WTC11 (cell line): ENCODE results near the gene CMKLR1.

ENCODE experiments used
- ATF6 ChIP-seq: sonication (generic); formaldehyde crosslinking; IDR thresholded peaks from 2 replicates; pipeline ENCODE4 v1.8.1; 2023; ENCODE audit warnings: mild to moderate bottlenecking, missing genetic modification reagents
- CTCF ChIP-seq: fragments of 200-600 bp; IDR thresholded peaks from 2 replicates; pipeline ENCODE4 v1.8.0; 2022; ENCODE audit warnings: antibody characterized with exemption
- E2F1 ChIP-seq: sonication (generic); formaldehyde crosslinking; IDR thresholded peaks from 2 replicates; pipeline ENCODE4 v1.8.0; 2022; ENCODE audit warnings: mild to moderate bottlenecking, missing genetic modification reagents
- NR1H2 ChIP-seq: sonication (generic); formaldehyde crosslinking; IDR thresholded peaks from 2 replicates; pipeline ENCODE4 v1.9.0; 2021; ENCODE audit warnings: mild to moderate bottlenecking, moderate library complexity, missing genetic modification reagents
- PRRX2 ChIP-seq: fragments of 250-450 bp; sonication (Bioruptor Pico); IDR thresholded peaks from 2 replicates; pipeline ENCODE4 v1.8.0; 2021; ENCODE audit warnings: mild to moderate bottlenecking
- RELA ChIP-seq: sonication (generic); formaldehyde crosslinking; IDR thresholded peaks from 2 replicates; pipeline ENCODE4 v1.8.1; 2022; ENCODE audit warnings: missing genetic modification reagents, mild to moderate bottlenecking, borderline replicate concordance
- ZMAT4 ChIP-seq: fragments of 250-450 bp; sonication (Bioruptor Pico); IDR thresholded peaks from 2 replicates; pipeline ENCODE4 v1.9.0; 2021; ENCODE audit warnings: mild to moderate bottlenecking
- ZNF281 ChIP-seq: sonication (generic); formaldehyde crosslinking; IDR thresholded peaks from 2 replicates; pipeline ENCODE4 v1.8.0; 2023; ENCODE audit warnings: mild to moderate bottlenecking, missing genetic modification reagents
- ZNF512 ChIP-seq: sonication (generic); formaldehyde crosslinking; IDR thresholded peaks from 2 replicates; pipeline ENCODE4 v1.8.1; 2022; ENCODE audit warnings: missing genetic modification reagents, borderline replicate concordance

- no peak for TF ChIP-seq E2F1 (CRISPR knock-in tag)
- TF ChIP-seq CTCF, result no peak
- TF ChIP-seq ZNF512 (CRISPR knock-in tag), result no peak
- peak; percentile 4; the same call in 1 of the 2 replicates for TF ChIP-seq PRRX2 (CRISPR knock-in tag)
- no peak for TF ChIP-seq RELA (CRISPR knock-in tag)
- no peak for TF ChIP-seq ATF6 (CRISPR knock-in tag)
- no peak for TF ChIP-seq ZNF281 (CRISPR knock-in tag)
- no peak for TF ChIP-seq ZMAT4
- TF ChIP-seq NR1H2 (CRISPR knock-in tag), result no peak
These were observed 22.7 kb downstream of the CMKLR1 start for GRCh38 chr12:108316176-108317086.
